HG03095 (cell line): Measurements from ENCODE around the gene SPOCK1.

ENCODE experiments used
- ATAC-seq: cut with Tn5 transposase; IDR thresholded peaks from one replicate; pipeline ENCODE4 v1.9.1; 2021; ENCODE audit warnings: moderate library complexity; ENCODE audit not compliant: unreplicated experiment

Gene SPOCK1

DNA sequence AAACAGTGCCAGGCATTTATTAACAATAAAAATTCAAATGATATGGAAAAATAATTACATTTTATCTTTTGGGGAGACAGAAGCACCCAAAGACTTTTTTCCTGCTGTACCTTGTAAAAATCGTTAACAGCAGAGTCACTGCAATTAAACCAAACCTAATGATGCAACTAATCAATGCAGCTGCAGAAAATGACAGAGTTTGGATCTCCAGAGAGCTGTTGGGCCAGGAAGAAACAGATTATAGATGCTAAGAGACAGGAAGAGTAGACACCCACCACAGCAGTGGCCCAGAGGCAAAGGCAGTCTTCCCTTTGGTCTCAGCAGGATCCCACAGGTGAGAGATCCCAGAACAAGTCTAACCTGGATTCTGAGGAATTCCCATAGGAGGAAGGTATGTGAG lies 53.0 kb downstream of the SPOCK1 start:
- no peak for ATAC-seq

DNA sequence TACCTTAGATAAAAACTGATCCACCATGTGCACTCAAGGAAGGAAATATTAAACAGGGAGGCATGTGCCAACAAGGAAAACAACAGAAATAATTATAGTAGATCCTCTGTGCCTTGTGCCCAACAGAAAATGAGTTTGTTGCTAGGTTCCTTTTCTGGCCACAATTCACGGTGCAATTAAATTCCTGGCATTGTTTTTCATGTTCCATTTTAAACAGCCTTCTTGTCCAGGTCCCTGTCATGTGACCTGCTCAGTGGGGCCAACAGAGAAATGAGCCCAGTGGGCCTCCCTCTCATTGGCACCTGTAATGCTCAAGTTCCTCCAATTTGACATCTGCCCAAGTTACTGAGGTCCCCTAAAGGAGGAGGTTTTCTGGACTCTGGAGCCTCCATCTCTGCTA lies 56.5 kb downstream of the SPOCK1 start:
- ATAC-seq = no peak

GRCh38 chr5:137441476-137441875 lies 57.6 kb downstream of the SPOCK1 start:
- ATAC-seq = no peak

DNA sequence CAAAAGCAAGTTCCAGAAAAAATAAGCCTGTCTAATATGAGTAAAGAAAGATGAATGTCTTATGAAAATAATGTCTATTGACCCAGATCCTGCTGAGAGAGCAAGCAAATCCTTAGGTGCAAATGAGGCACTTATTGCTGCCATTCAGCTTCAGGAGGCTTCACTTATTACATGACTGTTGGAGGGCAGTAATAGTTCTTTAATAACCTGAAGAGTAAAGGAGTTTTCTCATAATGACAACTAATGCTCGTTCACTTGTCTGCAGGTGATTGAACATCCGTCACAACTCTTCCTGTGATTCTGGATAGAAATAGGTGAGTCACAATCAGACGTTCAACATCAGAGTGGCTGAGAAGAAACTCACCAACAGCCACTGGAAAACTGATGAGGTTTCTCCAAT lies 58.3 kb downstream of the SPOCK1 start:
- ATAC-seq = no peak

GRCh38 chr5:137439645-137440044 lies 59.5 kb downstream of the SPOCK1 start:
- ATAC-seq = no peak

DNA sequence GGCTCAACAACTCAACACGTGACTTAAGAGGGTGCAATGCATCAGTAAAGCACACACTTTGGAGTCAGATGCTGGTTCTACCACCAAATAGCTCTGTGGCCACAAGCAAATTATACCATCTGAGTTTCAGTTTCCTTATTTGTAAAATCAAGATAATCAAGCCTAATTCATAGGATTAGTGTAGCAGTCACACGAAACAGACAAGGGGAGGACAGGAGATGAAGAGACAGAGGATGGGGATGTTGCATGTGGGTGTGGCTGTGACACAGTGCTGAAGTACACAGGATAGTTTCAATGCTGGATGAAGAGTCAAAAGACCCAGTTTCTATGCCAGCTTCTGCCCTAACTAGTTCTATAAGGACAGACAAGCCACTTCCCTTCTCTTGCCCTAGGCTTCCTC lies 60.2 kb downstream of the SPOCK1 start:
- ATAC-seq = no peak

- ATAC-seq = no peak
These were observed 61.4 kb downstream of the SPOCK1 start for GRCh38 chr5:137437774-137438173.

DNA sequence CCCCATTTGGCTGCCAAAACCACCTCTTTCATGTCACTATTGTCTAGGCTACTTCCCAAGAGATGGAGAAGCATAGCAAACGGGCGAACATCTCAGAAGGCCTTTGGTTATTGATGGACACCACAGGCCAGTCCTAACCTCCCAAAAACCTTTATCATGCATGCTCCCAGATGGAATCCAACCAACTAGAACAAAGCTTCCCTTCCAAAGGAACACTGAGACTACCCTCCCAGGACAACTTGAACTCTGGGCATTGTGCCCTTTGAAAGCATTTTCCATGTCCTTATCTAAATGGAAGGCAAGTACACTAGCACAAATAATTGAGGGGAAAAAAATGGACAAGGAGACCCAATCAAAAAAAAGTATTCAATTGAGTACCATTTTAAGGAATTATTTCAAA lies 65.6 kb downstream of the SPOCK1 start:
- ATAC-seq = no peak

DNA sequence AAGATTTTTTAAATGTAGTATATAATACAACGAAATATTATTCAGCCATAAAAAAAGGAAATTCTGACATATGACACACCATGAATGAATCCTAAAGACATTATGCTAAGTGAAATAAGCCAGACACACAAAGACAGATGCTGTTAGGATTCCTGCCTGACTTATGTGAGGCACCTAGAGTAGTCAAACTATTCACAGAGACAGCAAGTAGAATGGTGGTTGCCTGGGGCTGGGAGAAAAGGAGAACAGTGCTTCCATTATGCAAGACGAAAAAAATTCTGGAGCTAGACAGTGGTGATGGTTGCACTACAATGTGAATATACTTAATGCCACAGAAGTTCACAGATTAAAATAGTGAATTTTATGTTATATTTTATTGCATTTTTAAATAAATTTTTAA lies 66.8 kb downstream of the SPOCK1 start:
- ATAC-seq = no peak

GRCh38 chr5:137431051-137431450 lies 68.1 kb downstream of the SPOCK1 start:
- no peak for ATAC-seq

- no peak for ATAC-seq
These were observed 83.9 kb downstream of the SPOCK1 start for GRCh38 chr5:137415231-137415681.

- ATAC-seq = no peak
These were observed 84.9 kb downstream of the SPOCK1 start for GRCh38 chr5:137414112-137414755.

DNA sequence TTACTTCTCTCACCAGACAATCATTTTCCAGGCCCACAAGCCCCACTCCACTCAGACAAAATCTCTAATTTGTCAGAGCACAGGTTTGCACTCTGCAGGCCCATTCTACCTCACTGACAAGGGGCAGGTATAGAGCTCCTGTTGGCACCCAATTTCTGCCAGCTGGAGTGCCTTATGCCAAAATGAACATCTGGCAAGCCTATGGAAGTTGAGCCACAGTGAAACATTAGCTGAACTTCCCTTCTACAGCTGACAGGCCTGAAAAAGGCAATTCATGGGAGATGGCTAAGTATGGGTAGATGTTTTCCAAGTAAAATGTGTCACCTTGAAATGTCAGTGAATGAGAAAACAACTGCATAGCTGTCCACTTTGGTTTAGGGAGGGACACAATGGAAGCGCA lies 87.0 kb downstream of the SPOCK1 start:
- ATAC-seq = no peak

DNA sequence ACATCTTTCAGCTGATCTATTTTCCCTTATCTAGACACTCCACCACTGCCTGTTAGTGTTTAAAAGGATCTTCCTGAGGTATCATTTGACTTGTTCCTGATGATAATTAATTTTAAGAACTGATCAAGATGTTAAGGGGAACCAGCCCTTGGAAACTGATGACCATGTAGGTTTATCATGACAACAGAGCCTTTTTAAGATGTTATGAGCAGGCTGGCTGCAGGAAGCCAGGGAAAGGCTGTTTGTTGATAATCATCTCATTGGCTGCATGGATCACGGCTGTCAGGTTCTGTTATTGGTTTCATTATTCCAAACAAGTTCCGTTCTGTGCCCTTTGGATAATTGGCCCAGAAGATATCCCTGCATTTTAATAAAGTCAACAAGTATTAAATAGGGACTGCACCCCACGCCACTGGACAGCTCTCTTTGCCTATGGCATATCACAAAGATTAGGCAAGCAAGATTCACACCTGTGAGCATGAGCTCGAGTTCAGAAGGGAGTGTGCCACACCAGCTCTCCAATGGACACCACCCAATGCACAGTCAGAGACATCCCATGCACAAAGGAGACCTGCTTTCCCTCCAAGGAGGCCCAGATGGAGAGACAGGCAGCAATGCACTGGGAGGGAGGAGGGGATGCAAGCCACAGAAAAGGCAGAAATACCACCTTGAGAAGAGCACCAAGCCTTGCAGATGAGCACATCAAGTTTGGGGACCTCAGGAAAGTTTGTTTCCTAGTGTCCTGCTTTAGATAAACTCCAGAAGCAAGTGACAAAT lies 88.7 kb downstream of the SPOCK1 start:
- ATAC-seq = no peak

GRCh38 chr5:137409736-137410135 lies 89.4 kb downstream of the SPOCK1 start:
- ATAC-seq = no peak

- ATAC-seq = no peak
These were observed 92.0 kb downstream of the SPOCK1 start for GRCh38 chr5:137407090-137407489.

- no peak for ATAC-seq
These were observed 93.7 kb downstream of the SPOCK1 start for GRCh38 chr5:137405393-137405792.

DNA sequence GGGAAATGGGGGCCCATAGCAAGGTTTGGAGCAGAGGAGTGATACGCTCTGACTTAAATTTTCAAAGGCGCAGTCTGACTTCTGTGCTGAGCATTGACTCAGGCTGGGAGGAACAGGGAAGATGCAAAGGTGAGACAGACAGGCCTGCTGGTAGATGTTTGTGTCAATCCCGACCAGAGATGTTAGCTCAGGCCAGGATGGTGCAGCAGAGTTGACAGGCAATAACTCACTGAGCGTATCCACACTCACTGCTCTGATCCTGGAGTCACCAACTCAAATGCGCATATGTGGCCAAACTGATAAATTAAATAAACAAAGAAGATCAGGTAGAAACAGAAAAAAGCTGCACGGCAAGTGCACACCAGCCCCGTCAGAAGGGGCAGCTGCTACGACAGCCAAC lies 95.3 kb downstream of the SPOCK1 start:
- no peak for ATAC-seq

- no peak for ATAC-seq
These were observed 96.5 kb downstream of the SPOCK1 start for GRCh38 chr5:137402436-137403187.

DNA sequence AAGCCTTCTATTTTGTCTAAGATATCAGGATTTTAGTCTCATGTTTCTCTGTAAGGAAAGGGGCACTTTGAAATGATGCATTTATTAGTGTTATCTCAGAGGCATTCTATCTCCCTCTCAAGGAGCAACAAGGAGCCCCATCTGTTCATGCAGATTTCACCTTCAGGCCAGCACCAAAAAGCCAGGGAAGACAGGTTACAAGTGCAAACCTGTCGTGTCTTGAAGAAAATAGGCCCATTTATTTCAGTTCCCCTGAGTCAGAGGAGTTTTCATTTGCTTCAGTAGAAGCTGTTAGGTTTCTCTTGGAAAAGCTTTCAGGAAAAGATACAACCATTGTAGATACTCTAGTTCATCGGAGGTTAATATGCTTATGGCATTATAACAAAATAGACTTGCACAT lies 97.2 kb downstream of the SPOCK1 start:
- ATAC-seq = no peak

GRCh38 chr5:137400571-137400970 lies 98.6 kb downstream of the SPOCK1 start:
- no peak for ATAC-seq

- no peak for ATAC-seq
These were observed 99.2 kb downstream of the SPOCK1 start for GRCh38 chr5:137399911-137400310.
